GM18868 (cell line): ENCODE results near the gene EPS8L3.
"Not testable (repeated sequence)": the region's sequence is repeated elsewhere in the genome, so short reads cannot be mapped to it uniquely, and the experiment has no call there.

Experiments
- ATAC-seq: cut with Tn5 transposase; IDR thresholded peaks from one replicate; pipeline ENCODE4 v1.9.1; 2021; ENCODE audit warnings: mild to moderate bottlenecking, moderate library complexity; ENCODE audit not compliant: unreplicated experiment

Gene EPS8L3

DNA sequence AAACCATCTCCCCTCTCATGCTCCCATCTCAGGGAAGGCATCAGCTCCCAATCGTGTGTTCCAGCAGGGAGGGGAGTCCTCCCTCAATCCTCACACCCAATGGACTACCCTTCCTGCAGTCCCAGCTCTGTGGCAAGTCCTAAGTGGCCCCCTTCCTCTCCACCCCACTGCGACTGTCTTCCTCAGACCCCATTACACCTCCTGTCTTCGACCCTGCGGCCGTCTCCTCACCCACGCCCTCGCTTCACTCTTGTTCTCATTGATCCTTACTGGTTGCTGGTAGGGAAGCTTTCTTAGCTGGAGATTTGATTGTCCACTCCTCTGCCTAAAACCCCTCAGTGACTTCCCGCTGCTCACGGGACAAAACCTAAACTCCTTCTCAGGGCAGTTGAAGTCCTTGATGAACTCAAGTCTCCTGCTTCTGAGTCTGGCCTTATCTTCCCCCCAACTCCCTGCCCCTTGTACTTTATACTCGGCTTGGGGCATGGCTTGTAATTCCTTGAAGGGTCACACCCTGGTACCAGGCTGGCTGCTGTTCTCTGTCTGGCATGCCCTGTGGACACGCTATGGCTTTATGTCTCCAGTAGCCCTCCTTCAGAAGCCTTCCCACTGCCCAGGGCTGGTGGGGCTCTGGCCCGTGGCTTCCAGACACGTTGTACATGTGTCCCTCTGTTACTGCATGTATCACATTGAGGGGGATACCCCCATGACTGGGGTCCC lies 2.3 kb upstream of the EPS8L3 start:
- ATAC-seq: no peak

DNA sequence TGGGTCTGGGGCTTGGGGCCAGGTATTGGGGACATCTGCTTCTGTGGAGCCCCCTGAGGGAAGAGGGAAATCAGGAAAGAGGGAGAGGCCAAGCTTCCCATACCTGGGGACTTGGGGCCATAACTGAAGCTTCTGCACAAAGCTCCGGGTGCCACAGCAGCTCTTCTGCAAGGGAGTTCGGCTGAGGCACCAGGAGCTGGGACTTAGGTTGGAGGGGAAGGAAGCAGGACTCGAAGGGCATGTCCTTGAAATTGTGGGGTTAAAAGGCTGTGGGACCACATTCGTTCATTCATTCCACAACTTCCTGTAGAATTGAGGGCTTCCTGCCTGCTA lies 1.7 kb upstream of the EPS8L3 start:
- no peak for ATAC-seq

DNA sequence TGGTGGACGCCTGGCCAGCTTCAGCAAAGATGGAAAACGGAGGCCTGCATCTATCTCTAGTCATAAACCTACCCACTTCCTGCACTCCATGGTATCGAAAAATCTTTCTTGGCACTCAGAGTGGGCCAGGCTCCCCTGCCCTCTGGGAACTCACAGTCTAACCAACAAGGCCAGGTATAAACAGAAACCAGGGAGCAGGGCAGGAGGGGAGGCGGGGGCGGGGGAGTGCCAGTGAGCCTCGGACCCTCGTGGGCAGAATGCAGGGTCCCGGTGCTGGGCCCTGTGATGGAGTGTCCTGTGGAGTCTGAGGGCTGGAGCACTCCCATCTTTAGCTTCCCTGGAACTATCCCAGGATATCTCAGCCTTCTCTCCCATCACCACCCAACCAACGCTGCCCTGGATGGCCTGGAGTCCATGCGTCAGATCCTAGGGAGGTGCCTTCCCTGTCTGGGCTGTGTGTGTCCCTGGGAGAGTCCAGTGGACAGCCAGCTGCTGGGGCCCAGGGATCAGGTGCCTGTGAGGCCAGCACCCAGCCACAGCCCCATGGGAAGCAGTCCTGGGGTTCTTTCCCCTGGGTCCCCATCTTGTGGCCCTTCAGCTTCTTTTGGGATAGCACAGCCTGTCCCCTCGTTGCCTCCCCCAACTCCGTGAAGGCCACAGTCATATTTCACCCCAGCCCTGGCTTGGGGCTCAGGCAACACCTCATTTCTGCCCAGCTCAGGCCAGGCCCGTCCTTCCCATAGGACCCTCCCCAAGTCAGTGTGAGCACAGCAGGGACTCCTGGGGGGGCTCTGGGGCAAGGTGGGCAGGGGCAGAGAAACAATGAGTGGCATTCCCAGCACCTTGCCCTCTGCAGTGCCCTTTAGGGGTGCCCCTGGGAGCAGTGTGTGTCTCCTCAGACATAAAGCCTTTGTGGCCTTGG lies 1.1 kb upstream of the EPS8L3 start:
- ATAC-seq: no peak

DNA sequence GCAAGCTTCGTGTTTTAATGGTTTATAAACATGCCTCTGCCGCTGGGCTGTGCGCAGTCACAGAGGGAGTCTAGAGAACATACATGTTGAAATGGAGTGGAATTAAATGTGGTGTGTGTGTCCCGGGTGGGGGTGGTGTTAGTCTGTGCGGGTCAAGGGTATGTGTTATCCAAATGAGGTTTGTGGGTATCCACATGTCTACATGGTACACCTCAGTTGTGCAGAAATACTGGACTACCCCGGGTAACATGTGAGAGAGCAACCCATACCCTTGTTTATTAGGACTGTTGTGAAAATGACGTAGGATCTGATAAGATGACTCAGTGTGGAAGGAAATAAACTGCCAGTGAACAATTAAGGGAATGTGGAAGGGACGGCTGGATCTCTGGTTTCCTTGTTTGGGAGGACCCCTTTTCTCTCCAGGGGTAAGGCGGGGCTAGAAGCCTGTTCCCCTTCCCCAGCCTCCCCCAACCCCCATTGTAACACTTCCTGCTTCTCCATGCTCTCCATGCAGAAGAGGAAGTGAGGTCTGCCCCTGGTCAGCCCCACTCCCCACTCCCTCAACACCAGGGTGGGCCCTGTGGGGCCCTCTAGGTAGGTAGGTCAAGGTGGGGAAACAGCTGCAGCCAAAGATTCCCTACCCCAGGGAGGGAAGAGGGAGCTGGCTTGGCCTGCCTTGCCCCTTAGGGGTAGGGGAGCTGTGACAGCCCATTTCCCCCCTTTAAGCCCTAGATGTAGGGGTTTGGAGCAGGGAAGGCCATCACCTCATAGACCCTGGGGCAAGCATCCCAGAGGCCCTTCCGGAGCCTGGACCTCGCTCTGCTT lies 690 bp downstream of the EPS8L3 start:
- no peak for ATAC-seq

DNA sequence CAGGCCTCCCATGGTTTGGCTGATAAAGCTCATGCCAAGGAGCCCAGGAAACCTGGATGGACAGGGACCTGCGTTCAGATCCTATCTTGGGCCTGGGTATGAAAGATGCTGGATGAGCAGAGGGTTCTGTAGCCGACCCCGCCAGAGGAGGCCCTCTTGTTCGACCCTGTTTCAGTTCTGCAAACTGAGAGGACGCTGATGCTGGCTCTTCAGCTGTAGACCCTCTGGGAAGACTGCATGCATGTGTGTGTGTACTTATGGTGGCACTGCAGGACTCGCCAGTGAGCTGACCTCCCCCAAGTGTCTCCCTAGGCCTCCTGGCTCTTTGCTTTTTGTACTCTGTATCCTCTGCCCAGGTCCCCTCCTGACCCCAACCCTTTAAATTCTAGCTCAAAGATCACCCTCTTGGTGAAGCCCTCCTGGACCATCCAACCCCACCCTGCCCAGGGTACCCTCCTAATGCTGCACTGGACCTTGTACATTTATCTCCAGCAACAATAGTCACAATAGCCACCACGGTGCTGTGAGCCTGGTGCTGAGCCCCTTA lies 1.6 kb downstream of the EPS8L3 start:
- no peak for ATAC-seq

DNA sequence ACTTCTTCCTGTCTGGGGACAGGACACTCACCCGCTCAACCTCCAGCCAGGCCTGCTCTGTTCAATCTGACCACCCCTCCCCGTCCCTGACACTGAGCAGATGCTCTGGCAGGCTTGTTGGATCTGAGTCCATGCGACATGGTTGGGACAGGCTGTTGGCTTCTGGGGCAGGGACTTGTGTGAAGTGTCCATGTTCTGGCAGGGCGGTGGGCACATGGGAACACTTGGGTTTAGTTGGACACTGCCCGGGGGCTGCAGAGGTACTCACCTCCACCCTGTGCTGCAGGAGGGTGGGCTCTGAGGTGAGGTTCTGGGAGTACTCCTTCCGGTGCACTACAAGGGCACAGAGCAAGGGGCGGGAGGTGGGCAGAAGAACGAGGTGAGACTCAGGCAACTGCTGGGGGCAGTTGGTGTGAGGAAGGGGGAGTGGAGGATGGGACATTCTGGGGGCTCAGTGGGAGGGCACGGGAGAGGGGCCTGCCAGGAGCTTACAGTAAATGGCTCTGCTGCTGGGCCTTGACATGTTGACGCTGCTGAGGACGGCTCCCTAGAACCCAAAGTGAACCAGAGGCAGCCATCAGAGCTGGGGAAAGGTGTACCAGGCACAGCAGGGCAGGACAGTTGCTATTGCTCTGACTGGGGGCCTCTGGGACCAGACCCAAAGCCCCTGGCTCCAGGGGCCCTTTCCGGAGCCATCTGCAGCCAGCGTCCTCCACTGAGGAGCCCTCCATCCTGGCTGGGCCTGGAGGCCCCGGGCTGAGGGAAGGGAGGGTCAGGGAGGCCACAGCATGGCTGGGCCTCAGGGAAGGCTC lies 2.3 kb downstream of the EPS8L3 start:
- ATAC-seq: no peak

DNA sequence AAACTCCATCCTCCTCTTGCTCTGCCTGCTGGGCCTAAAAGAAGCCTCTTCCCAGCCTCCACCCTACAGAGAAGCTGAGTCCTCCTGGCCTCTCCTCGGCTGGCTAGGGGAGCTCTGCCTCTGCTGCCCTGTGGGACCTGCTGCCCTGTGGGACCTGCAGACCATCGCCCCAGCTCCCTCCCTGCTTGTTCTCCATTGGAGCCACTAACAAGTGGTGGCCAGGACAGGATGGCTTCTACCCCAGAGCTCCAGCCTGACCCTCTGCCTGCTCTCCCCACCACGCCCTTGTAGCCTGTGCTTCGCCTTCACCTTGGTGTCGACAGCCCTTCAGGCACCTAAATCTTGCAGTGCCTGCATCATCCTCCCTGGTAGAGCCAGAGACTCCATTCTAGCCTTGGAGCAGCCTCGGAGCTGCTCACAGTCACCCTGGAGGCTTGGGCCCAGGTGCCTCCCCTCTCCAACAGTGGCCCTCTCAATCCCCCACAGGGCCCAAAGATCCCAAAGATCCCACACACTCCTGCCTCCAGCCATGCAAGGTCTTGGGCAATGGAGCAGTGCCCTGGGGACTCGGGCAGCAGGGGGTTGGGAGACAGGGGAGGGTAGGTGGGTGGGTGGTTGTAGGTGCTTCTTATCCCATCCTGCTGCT lies 3.0 kb downstream of the EPS8L3 start:
- ATAC-seq: no peak

DNA sequence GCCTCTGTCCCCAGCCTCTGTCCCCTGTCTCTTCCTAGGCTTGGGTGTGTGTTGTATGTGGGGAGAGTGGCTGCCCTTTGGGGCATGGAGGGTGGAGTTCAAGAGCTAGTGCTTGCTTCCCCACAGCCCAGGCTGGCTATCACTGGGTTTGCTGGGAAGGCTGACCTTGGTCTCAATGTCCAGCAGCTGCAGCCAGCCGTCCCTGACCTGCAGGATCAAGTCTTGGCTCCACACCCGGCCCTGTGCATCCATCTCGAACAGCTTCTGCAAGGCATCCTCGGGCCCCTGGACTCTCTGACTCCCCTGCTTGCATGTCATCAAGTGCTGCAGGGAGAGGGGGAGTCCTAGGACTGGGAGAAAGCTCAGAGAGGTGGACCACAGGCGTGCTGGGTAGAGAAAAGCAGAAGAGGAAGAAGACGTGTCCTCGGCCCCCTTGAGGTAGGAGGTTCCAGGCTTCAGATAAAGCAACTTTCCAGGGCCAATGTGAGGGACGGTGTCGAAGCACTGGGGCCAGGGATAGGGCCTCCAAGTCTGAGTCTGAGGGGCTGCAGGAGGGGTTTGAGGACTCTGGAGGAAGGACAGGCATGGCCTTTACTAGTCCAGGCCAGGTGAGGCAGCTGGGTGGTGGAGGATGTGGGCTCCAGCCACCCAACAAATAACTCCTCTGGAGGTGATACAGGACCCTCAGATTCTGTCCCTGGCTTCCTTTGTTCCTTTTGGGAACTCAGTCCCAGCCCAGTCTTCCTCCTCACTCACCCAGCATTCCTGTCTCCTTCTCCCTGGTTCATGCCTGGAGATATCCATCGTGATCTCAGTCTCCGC lies 4.0 kb downstream of the EPS8L3 start:
- ATAC-seq: no peak

DNA sequence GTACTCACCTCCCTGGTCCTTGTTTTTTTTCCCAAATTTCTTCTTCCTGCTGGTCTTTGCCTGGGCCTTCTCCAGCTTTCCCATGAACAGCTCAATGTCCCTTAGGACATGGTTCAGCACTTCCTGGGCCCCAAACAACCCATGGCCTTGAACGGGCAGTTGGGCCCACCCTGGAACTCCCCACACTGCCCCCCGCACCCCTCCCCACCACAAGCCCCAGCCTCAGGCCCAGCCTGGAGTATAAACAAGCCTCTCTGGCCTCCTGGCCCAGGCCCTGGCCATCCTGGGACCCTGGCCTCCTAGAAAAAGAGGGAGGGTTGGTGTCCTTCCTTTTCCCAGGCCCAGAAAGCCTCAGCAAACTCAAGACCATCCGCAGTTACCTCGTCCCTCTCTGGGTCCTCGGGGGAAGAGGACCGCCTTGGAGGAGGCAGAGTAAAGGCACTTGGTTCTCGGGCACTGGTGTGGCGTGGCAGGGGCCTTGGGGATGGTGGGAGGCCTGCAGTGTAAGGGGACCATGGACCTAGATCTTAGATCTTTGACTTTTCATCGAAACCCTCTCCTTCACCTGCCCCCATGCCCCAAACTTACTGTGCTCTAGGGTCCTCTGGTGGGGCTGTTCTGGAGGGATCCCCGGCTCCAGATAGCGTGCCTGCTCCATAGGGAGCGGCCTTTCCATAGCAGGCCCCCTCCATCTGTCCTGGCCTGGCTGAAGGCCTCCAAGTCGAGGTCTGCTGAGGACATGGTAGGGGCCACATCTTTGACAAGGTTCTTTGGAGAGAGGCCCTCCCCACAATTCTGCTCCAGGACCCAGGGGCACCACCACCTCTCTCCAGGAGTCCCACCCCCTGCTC lies 5.6 kb downstream of the EPS8L3 start:
- ATAC-seq: no peak

DNA sequence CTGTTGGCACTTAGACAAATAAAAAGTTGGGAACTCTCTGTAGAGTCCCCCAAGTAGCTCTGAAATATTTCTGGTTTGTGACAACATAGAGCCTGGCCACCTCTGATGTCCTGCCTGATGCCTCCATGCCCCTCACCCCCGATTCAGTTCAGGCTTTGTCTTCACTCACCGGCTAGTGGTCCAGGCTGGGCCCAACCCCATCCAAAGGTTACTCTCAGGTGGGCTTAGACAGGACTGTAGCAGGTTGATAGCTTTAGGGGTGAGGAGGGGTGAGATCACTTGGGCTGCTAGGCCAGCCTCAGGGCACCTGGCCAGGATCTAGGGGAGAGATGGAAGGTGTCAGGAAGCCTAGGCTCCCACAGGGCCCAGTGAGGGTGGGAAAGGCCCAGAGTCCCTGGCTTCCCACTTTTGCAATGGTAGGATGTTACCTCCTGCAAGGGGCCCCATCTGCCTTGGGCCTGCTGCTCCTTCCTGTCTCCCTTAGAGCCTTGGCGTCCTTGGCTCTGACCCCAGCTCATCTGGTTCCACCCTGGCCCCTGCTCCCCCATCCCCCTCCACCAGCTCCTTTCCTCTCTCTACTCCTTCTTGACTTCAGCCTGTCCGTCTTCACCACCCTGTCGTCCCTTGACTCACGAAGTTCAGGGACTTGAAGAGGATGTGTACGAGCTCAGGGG lies 6.7 kb downstream of the EPS8L3 start:
- ATAC-seq: no peak

DNA sequence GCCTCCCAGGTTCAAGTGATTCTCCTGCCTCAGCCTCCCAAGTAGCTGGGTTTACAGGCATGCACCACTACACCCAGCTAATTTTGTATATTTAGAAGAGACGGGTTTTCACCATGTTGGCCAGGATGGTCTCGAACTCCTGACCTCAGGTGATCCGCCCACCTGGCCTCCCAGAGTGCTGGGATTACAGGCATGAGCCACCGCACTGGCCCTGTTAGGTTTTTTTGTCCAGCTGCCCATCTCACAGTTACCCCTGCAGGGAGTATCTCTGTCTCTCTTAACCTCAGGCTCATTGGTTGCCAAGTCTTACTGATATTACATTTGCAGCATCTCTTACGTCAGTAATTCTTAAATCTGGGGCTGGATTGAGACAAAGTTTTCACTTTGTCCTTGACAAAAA lies 7.4 kb downstream of the EPS8L3 start:
- not testable (repeated sequence) for ATAC-seq

DNA sequence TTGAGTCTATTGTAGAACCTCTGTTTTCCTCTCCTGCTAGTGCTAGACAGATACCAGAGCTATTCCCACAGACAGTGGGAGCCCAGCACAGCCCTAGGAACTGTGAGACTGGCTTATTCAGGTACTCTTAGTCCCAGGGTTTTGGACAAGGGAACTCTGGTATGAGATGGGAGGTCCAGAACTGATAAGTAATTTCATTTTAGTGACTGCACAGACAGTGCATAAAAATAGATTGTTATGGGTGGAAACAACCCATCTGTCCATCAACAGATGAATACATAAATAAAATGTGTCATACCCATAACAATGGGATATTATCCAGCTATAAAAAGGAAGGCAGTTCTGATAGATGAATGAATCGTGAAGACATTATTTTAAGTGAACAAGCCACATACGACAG lies 9.0 kb downstream of the EPS8L3 start:
- ATAC-seq: no peak

DNA sequence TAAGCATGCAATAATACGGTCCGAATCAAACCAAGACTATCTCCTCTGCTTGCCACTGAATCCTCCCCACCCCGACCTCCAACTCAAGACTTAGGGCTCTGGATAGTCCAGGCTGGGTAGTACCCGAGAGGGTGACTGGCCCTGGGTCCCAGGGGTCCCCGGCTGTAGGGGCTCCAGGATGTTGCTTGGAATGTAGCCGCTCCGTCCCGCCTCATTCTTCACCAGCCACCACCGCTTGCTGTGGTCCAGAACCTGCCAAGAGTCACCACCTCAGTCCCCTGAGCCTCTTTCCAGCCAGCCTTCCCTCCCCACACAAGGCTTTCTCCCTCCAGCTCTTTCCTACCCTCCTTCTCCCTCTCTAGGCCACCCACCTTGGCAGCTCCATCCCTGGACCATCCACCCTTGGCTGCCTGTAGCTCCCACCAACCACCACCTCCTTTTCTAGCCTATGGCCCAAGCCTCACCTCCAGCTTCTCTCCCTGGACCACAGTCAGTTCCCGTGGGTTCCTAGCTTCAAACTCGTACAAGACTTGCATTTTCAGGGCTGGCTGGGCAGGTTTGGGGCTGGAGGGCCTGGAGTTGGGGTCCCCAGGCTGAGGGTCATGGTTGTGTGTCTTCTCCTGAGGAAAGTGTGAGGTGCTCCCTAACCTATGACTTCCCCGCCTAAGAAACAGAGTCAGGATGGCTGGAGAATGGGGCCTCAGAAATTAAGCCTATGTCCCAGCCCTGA lies 12.0 kb downstream of the EPS8L3 start:
- no peak for ATAC-seq

DNA sequence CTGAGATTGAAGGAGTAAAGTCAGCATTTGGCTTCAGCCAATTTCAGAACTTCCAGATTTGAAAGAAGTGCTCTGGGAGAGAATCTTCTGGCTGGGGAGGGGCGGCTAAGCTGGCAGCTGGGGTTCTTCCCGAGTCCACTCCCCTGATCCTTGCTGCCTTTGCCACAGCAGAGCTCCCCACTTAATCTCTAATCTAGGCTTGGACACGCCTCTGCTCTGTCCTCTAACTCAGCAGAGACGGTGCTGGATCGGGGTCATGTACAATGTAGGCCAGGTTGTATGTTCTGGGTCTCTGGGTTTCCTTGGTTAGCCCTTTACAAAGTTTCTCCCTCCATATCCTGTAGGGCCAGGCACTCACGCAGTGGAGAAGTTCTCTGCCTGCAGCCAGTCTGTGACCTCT lies 12.8 kb downstream of the EPS8L3 start:
- ATAC-seq: no peak

DNA sequence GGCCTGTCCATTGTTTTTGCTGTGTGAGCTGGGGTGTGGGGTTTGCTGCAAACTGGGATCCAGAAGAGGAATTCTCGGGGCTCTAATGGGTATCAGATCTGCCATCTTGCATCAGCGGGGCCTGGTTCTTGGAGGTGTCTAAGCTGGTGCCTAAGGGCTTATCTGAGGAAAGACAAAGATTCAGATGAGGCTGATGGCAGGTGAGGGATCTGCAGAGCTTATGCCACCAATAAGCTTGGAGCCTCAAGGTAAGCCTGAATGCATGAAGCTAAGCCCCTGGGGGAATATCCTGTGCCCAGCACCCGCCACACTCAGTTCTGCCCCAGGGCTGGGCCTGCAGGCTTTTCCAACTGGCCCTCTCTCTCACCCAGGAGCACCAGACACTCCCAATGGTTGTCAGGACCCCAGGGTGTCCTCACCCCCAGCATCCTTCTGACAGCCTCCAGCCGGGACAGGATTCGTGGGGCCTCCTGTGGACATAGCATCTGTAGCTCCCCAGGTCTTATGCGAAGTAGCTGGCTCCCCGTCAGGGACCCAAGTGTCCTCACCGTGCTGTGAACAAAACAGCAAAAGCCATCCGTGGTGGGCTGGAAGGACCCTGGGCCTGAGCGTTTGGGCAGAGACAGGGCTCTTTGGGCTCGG lies 13.4 kb downstream of the EPS8L3 start:
- ATAC-seq: no peak

DNA sequence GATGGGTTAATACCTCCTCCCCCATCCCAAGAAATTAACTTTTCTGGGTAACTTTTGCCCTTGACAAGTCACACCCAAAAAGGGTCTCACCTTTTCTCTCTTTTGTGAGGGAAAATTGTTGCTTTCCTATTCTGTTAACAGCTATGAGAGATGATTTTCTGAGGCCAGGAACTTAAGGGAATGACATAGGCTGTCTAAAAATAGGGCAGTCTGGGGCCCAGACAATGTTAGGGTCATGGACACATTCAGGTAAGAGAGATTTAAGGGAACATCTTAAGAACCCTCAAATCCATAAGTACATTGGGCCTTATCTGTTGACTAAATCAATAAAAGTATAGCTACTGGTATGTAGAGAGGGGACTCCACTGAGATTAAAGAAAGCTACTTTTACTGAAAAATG lies 14.5 kb downstream of the EPS8L3 start:
- no peak for ATAC-seq
